DMS153 (cell line): ENCODE measurements around the gene REG1B.

Source experiments
- DNase-seq: peaks from one replicate; lab custom pipeline; 2025; lab: John Stamatoyannopoulos, UW

REG1B gene

GRCh38 chr2:79087785-79088364 lies at the start of gene REG1B:
Gene REG1B (minus strand): TSS chr2:79087993. CDS start chr2:79087612, 381 bp downstream.
- DNase-seq, result no peak

GRCh38 chr2:79131687-79132086 lies 43.9 kb upstream of the REG1B start:
- DNase-seq, result no peak

GRCh38 chr2:79129804-79130203 lies 42.0 kb upstream of the REG1B start:
- DNase-seq, result no peak

- DNase-seq, result no peak
Observed at GRCh38 chr2:79129260-79129659, 41.5 kb upstream of the REG1B start.

GRCh38 chr2:79128406-79128805 lies 40.6 kb upstream of the REG1B start:
- DNase-seq, result no peak

- DNase-seq, result no peak
Observed at GRCh38 chr2:79125721-79125985, 37.9 kb upstream of the REG1B start.

- DNase-seq, result no peak
Observed at GRCh38 chr2:79124907-79125720, 37.3 kb upstream of the REG1B start.

GRCh38 chr2:79122676-79123075 lies 34.9 kb upstream of the REG1B start:
- no peak for DNase-seq

- no peak for DNase-seq
Observed at GRCh38 chr2:79120194-79120713, 32.5 kb upstream of the REG1B start, which contains the start of gene REG1A. Gene REG1A (plus strand): TSS chr2:79120488. CDS start chr2:79120862, 374 bp downstream.

GRCh38 chr2:79116997-79117928 lies 29.5 kb upstream of the REG1B start:
- DNase-seq, result no peak

- no peak for DNase-seq
Observed at GRCh38 chr2:79114797-79115494, 27.2 kb upstream of the REG1B start.

GRCh38 chr2:79112269-79112668 lies 24.5 kb upstream of the REG1B start:
- DNase-seq, result no peak

GRCh38 chr2:79105259-79105658 lies 17.5 kb upstream of the REG1B start:
- no peak for DNase-seq

- DNase-seq, result no peak
Observed at GRCh38 chr2:79103214-79103613, 15.4 kb upstream of the REG1B start.

- no peak for DNase-seq
Observed at GRCh38 chr2:79101024-79101423, 13.2 kb upstream of the REG1B start.

GRCh38 chr2:79100285-79100684 lies 12.5 kb upstream of the REG1B start:
- no peak for DNase-seq

GRCh38 chr2:79099140-79099686 lies 11.4 kb upstream of the REG1B start:
- no peak for DNase-seq

GRCh38 chr2:79097843-79098242 lies 10.1 kb upstream of the REG1B start:
- no peak for DNase-seq

- DNase-seq, result no peak
Observed at GRCh38 chr2:79090693-79091092, 2.9 kb upstream of the REG1B start.

- no peak for DNase-seq
Observed at GRCh38 chr2:79086255-79086654, 1.5 kb downstream of the REG1B start.

GRCh38 chr2:79085382-79085781 lies 2.4 kb downstream of the REG1B start:
- DNase-seq, result no peak
